ENCODE data around the gene FADS2.

DNA sequence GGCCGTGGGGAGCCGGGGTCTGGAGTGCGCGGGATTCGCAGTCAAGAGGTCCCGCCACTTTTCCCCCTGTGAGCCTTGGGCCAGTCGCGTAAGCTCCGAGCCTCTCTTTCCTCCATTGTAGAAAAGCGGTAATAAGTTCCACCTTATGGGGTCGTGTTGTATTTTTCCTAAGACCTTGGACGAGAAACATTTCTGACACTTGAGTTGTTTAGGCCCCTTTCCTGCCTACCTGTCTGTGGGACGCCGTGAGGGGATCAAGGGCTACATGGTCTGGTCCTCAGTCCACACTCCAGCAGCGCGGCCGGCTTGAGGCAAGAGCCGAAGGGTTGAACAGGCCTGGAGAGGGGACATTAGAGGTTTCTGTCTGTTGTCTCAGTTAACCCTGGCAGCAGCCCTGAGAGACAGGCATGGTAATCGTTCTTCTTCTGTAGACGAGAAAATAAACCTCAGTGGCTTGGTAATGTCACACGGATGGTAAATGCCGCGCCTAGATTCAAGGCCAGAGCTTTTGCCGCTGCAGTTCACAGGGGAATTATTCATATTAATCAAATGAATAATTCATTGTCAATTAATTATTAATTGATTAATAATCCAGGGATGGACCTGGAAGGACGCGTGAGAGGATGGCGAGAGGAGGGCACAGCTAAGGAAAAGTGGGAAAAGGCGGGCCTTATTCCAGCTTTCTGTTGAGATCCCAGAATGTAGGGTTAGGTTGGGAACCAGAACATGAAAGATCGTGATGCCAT, 34.8 kb upstream of the FADS2 start:
- TF ChIP-seq, protein P1, sequence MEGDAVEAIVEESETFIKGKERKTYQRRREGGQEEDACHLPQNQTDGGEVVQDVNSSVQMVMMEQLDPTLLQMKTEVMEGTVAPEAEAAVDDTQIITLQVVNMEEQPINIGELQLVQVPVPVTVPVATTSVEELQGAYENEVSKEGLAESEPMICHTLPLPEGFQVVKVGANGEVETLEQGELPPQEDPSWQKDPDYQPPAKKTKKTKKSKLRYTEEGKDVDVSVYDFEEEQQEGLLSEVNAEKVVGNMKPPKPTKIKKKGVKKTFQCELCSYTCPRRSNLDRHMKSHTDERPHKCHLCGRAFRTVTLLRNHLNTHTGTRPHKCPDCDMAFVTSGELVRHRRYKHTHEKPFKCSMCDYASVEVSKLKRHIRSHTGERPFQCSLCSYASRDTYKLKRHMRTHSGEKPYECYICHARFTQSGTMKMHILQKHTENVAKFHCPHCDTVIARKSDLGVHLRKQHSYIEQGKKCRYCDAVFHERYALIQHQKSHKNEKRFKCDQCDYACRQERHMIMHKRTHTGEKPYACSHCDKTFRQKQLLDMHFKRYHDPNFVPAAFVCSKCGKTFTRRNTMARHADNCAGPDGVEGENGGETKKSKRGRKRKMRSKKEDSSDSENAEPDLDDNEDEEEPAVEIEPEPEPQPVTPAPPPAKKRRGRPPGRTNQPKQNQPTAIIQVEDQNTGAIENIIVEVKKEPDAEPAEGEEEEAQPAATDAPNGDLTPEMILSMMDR (IDR thresholded peaks at IDR 0.05; ENCODE audit: low read depth, low read length, poor library complexity, severe bottlenecking), result no peak
- no peak for TF ChIP-seq EZH2phosphoT487 (IDR thresholded peaks at IDR 0.05; ENCODE audit: borderline replicate concordance, low read length)
